DND-41 (cell line): ENCODE data around the gene HOXD12.

Experiments
- CTCF ChIP-seq: IDR thresholded peaks from 2 replicates; pipeline ENCODE4 v1.5.1; 2012; ENCODE audit warnings: borderline replicate concordance, low read length, moderate library complexity, mild to moderate bottlenecking; ENCODE audit not compliant: poor library complexity, severe bottlenecking; ENCODE audit errors: extremely low read depth
- EZH2 ChIP-seq: IDR thresholded peaks from 3 replicates; pipeline ENCODE4 v1.6.1; 2012; ENCODE audit warnings: borderline replicate concordance, low read depth, mild to moderate bottlenecking, moderate library complexity, low read length, inconsistent platforms; ENCODE audit not compliant: severe bottlenecking

GRCh38 chr2:176117823-176118371 is 18.3 kb downstream of the HOXD12 start:
- TF ChIP-seq CTCF (no peak), EZH2 (no peak)
